A549 (cell line): ENCODE data around the gene BLTP3B.

Experiments
- CBX2 ChIP-seq: fragments of 200-600 bp; sonication (generic); IDR thresholded peaks from 2 replicates; pipeline ENCODE4 v1.6.1; 2016; ENCODE audit warnings: low read depth, mild to moderate bottlenecking, borderline replicate concordance
- CTCF ChIP-seq: fragments of >200 bp; sonication (Bioruptor Twin); formaldehyde crosslinking; IDR thresholded peaks from 3 replicates; pipeline ENCODE4 v1.5.1; 2016
- ESRRA ChIP-seq: fragments of 150-350 bp; IDR thresholded peaks from 2 replicates; pipeline ENCODE4 v1.6.1; 2014; ENCODE audit warnings: mild to moderate bottlenecking, low read length, borderline replicate concordance
- MAFK ChIP-seq: fragments of 450-650 bp; IDR thresholded peaks from 2 replicates; pipeline ENCODE4 v1.6.1; 2014; ENCODE audit not compliant: partially characterized antibody
- MAX ChIP-seq: IDR thresholded peaks from 2 replicates; pipeline ENCODE4 v1.6.1; 2012
- POLR2A ChIP-seq: IDR thresholded peaks from 2 replicates; pipeline ENCODE4 v1.6.1; 2012; ENCODE audit warnings: mild to moderate bottlenecking, low read length
- RAD21 ChIP-seq, 2 experiments: fragments of >200 bp in 1 of 2; sonication (Bioruptor Twin) in 1 of 2; formaldehyde crosslinking in 1 of 2; IDR thresholded peaks in 1 of 2; conservative IDR thresholded peaks in 1 of 2; 2 replicates in 1 of 2; 3 replicates in 1 of 2; pipeline ENCODE4 v1.6.1; 2012 to 2018; ENCODE audit warnings: inconsistent platforms in 1 of 2
- REST ChIP-seq: fragments of 200-600 bp; sonication (generic); IDR thresholded peaks from 2 replicates; pipeline ENCODE4 v1.6.1; 2016; ENCODE audit warnings: antibody characterized with exemption, mild to moderate bottlenecking, moderate library complexity
- RFX5 ChIP-seq: fragments of 450-650 bp; IDR thresholded peaks from 2 replicates; pipeline ENCODE4 v1.7.1; 2014; ENCODE audit warnings: antibody characterized with exemption, mild to moderate bottlenecking, moderate library complexity
- SREBF2 ChIP-seq: fragments of 450-650 bp; IDR thresholded peaks from 2 replicates; pipeline ENCODE4 v1.6.1; 2014; ENCODE audit warnings: mild to moderate bottlenecking, moderate library complexity
- USF2 ChIP-seq: fragments of 450-650 bp; IDR thresholded peaks from 2 replicates; pipeline ENCODE4 v1.6.1; 2014; ENCODE audit warnings: antibody characterized with exemption

GRCh38 chr12:100187857-100188519, 45.3 kb upstream of the BLTP3B start:
- no peak for TF ChIP-seq CBX2
- no peak for TF ChIP-seq RAD21 (conservative IDR thresholded peaks at IDR 0.05 in 1 of 2, IDR thresholded peaks at IDR 0.05 in 1 of 2)
- no peak for TF ChIP-seq CTCF
- TF ChIP-seq POLR2A, result no peak
- no peak for TF ChIP-seq RFX5
- no peak for TF ChIP-seq REST
- TF ChIP-seq SREBF2, result no peak
- TF ChIP-seq MAX, result no peak
- TF ChIP-seq ESRRA, result no peak
- no peak for TF ChIP-seq MAFK
- TF ChIP-seq USF2, result no peak
